HEK293T (cell line): ENCODE data around the gene DSC2.

ENCODE experiments used
- ARNT ChIP-seq: fragments of 450-650 bp; IDR thresholded peaks from 2 replicates; pipeline ENCODE4 v1.6.1; 2017; ENCODE audit warnings: mild to moderate bottlenecking
- BHLHE40 ChIP-seq: fragments of 450-650 bp; IDR thresholded peaks from 2 replicates; pipeline ENCODE4 v1.6.1; 2016; ENCODE audit warnings: mild to moderate bottlenecking, moderate library complexity, borderline replicate concordance
- CTBP1 ChIP-seq: fragments of 450-650 bp; IDR thresholded peaks from 2 replicates; pipeline ENCODE4 v1.6.1; 2016; ENCODE audit warnings: borderline replicate concordance
- ELF4 ChIP-seq: fragments of 450-650 bp; IDR thresholded peaks from 2 replicates; pipeline ENCODE4 v1.6.1; 2017; ENCODE audit warnings: antibody characterized with exemption
- FOXA1 ChIP-seq: fragments of 450-650 bp; IDR thresholded peaks from 2 replicates; pipeline ENCODE4 v1.6.1; 2016; ENCODE audit warnings: mild to moderate bottlenecking
- FOXK2 ChIP-seq: fragments of 450-650 bp; IDR thresholded peaks from 2 replicates; pipeline ENCODE4 v1.6.1; 2016; ENCODE audit warnings: mild to moderate bottlenecking
- FOXM1 ChIP-seq: fragments of 450-650 bp; IDR thresholded peaks from 2 replicates; pipeline ENCODE4 v1.6.1; 2017; ENCODE audit warnings: mild to moderate bottlenecking, borderline replicate concordance
- HDGF ChIP-seq: fragments of 450-650 bp; IDR thresholded peaks from 2 replicates; pipeline ENCODE4 v1.6.1; 2017; ENCODE audit warnings: antibody characterized with exemption, borderline replicate concordance
- L3MBTL2 ChIP-seq: fragments of 450-650 bp; conservative IDR thresholded peaks from 2 replicates; pipeline ENCODE4 v1.6.1; 2016; ENCODE audit warnings: mild to moderate bottlenecking
- LEF1 ChIP-seq: fragments of 450-650 bp; IDR thresholded peaks from 2 replicates; pipeline ENCODE4 v1.6.1; 2017; ENCODE audit warnings: mild to moderate bottlenecking, borderline replicate concordance
- NFRKB ChIP-seq: fragments of 450-650 bp; IDR thresholded peaks from 2 replicates; pipeline ENCODE4 v1.6.1; 2016; ENCODE audit warnings: mild to moderate bottlenecking, moderate library complexity
- SP1 ChIP-seq: fragments of 450-650 bp; IDR thresholded peaks from 2 replicates; pipeline ENCODE4 v1.6.1; 2017
- SUZ12 ChIP-seq: fragments of 450-650 bp; IDR thresholded peaks from 2 replicates; pipeline ENCODE4 v1.6.1; 2016; ENCODE audit warnings: mild to moderate bottlenecking
- ZNF384 ChIP-seq: fragments of 450-650 bp; IDR thresholded peaks from 2 replicates; pipeline ENCODE4 v1.6.1; 2016

- TF ChIP-seq SP1 (no peak), FOXK2 (no peak), FOXM1 (no peak), LEF1 (no peak), L3MBTL2 (no peak), CTBP1 (no peak), ELF4 (no peak), BHLHE40 (no peak), SUZ12 (no peak), FOXA1 (no peak), ZNF384 (no peak), HDGF (no peak), NFRKB (no peak), ARNT (no peak)
These were observed 56.6 kb downstream of the DSC2 start for GRCh38 chr18:31045599-31045998.
